ENCODE measurements around the gene P3H4.
"Not testable (repeated sequence)": the region's sequence is repeated elsewhere in the genome, so short reads cannot be mapped to it uniquely, and the experiment has no call there.

P3H4 gene

DNA sequence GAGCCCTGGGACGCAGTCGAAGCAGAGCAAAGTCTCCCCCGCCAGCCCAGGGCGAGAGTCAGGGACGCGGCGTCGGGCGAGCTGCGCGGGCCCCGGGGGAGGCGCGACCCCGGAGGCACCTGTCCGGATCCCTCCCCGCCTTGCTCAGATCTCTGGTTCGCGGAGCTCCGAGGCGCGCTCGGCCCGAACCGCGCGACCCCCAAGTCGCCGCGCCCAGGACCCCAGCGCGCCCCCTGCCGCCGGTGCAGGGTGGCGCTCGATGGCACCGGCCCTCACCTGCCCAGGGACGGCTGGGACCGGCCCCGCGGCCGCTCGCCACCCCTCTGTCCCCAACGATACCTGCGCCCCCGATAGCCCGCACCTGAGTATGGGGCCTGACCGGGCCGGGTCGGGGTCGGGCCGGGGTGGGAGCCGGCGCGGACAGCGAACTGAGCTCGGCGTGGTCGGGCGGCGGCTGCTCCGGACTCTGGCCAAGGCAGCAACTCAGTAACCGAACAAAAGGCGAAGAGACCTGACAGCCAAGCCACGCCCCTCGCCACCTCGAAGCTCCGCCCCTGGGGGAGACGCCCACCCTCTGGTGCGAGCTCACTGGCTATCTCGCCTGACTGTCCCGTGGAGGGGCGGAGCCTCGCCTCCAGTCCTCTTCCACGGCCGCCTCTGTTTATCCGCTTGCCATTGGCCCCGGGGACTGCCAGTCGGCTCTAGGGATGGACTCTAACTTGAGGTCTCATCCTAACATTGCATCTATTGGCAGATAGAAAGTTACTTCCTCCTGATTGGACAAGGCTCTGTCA is 25.3 kb downstream of the P3H4 start, which contains the start of gene JUP:
Gene JUP (minus strand): TSS at position 485 of the 794 bp plus-strand sequence. CDS start 14,857 bp downstream, outside the sequence.
- no peaks in the 10 kb centered on the region for H3K79me2 ChIP-seq (ENCODE audit: control insufficient read depth, insufficient read depth, low read length, unreplicated experiment)
- H3K4me1 ChIP-seq (ENCODE audit: control insufficient read depth, insufficient read depth, low read length, unreplicated experiment) = no peaks in the 10 kb centered on the region
- H3K27me3 ChIP-seq (ENCODE audit: insufficient read depth, low read length) = peaks cover 20% of the 10 kb centered on the region
- H3K27ac ChIP-seq (ENCODE audit: low read depth, low read length) = no peak within 1 kb of the TSS
- peak within 1 kb of the TSS; percentile 60 for H3K4me3 ChIP-seq (ENCODE audit: low read depth, low read length)
- H3K36me3 ChIP-seq (ENCODE audit: insufficient read depth, low read length) = no peaks in the 10 kb centered on the region
- no peak within 1 kb of the TSS for H2AFZ ChIP-seq (ENCODE audit: low read length, unreplicated experiment)

DNA sequence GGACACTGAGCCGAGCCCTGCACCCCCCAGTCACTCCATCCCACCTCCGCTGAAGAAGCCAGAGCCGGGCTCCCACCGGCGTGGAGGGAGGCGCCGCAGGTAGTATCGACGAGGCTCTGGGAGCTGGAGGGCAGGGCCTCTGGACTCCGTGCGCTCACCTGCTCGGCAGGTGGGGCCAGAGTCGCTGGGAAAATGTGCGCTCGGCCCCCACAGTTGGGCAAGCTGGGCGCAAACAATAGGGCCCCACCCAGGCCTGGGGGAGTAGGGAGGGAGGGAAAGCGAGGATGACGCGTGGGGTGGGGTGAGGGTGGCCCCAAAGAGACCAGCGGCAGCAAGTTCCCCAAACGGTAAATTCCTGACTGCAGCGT is 25.9 kb downstream of the P3H4 start:
- Histone ChIP-seq H3K79me2 (ENCODE audit: control insufficient read depth, insufficient read depth, low read length, unreplicated experiment) (no peaks in the 10 kb centered on the region), H2AFZ (ENCODE audit: low read length, unreplicated experiment) (no peak overlapping the region), H3K4me1 (ENCODE audit: control insufficient read depth, insufficient read depth, low read length, unreplicated experiment) (no peaks in the 10 kb centered on the region), H3K36me3 (ENCODE audit: insufficient read depth, low read length) (no peaks in the 10 kb centered on the region), H3K27me3 (ENCODE audit: insufficient read depth, low read length) (peaks cover 20% of the 10 kb centered on the region), H3K27ac (ENCODE audit: low read depth, low read length) (no peak overlapping the region), H3K4me3 (ENCODE audit: low read depth, low read length) (peak overlapping the region; percentile 60)

DNA sequence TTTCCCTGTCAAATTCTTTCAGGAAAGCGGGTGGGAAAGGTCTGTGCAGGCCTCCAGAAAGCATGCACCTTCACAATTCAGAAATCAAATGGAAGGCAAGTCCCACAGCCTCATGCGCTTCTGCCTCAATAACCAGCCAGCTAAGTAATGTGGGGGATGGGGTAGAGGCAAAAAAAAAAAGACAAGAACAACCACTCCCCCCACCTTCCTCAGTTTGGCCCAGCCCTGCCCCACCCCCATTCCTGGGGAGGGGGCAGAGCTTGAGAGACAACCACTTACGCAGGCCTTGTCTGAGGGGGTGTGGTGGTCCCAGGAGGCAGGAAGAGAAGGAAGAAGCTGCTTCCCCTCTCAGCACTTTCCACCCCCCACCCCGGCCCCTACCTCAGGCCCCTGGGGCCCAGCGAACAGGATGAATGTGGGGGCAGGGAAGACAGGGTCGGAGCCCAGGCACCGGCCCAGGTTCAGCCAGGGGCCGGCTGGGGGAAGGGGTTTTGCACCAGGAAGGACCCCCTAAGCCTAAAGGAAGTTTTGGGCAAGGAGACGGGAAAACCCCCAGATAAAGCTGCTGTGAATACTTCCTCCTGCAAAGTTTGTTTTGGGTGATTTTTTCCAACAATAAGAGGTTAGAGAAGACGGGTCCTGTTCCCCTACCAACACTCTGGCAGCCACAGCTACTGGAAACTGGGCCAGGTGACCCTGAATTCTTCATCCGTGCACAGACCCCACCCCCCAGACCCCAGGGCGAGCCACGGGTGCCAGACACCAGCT is 26.5 kb downstream of the P3H4 start:
- Histone ChIP-seq H3K4me3 (ENCODE audit: low read depth, low read length) (peak overlapping the region; percentile 60; the same call in 1 of the 2 replicates), H2AFZ (ENCODE audit: low read length, unreplicated experiment) (no peak overlapping the region), H3K36me3 (ENCODE audit: insufficient read depth, low read length) (no peaks in the 10 kb centered on the region), H3K4me1 (ENCODE audit: control insufficient read depth, insufficient read depth, low read length, unreplicated experiment) (no peaks in the 10 kb centered on the region), H3K27ac (ENCODE audit: low read depth, low read length) (no peak overlapping the region), H3K79me2 (ENCODE audit: control insufficient read depth, insufficient read depth, low read length, unreplicated experiment) (no peaks in the 10 kb centered on the region), H3K27me3 (ENCODE audit: insufficient read depth, low read length) (peaks cover 20% of the 10 kb centered on the region)

DNA sequence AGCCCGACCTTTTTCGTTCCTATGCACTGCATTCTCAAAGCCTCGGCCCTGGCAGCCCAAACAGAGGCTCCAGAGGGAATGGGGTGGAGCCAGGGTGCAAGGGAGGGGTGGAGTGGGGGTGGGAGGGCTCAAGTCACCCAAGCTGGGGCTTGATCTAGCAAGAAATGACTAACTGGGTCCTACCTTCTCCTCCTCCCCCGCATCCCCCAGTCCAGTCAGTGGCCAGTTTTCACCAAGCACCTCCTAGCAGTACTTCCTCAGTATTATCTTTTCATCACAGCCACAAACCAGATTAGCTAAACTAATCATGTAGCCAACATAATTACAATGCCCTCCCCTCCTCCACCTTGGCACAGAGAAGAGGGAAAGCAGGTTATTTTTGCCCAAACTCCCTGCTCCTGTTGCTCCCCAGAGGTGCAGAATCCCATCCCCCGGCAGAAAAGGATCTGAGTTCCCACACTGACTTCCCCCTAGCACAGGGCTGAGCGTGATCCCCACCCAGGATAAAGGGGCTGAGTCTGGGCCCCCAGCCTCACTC is 27.5 kb downstream of the P3H4 start:
- H3K4me3 ChIP-seq (ENCODE audit: low read depth, low read length) = no peak overlapping the region
- H3K4me1 ChIP-seq (ENCODE audit: control insufficient read depth, insufficient read depth, low read length, unreplicated experiment) = no peaks in the 10 kb centered on the region
- no peak overlapping the region for H2AFZ ChIP-seq (ENCODE audit: low read length, unreplicated experiment)
- H3K36me3 ChIP-seq (ENCODE audit: insufficient read depth, low read length) = no peaks in the 10 kb centered on the region
- no peak overlapping the region for H3K27ac ChIP-seq (ENCODE audit: low read depth, low read length)
- peaks cover 20% of the 10 kb centered on the region for H3K27me3 ChIP-seq (ENCODE audit: insufficient read depth, low read length)
- no peaks in the 10 kb centered on the region for H3K79me2 ChIP-seq (ENCODE audit: control insufficient read depth, insufficient read depth, low read length, unreplicated experiment)

DNA sequence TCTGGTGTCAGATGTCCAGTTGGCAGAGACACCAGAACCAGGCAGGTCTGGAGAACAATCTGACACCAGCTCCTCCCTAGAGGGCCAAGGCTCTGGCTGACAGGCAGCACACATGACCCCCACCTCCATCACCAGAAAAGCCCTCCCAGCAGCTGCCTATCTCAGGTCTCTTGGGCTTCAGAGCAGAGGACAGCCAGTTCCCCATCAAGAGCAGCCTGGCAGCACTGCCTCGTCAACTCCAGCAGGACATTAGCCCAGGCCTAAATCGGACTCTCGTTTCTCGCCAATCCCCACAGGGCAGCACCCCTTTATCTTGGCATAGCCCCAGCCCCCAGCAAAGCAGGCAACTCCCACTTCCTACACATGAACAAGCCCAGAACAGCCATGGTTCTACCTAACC is 29.6 kb downstream of the P3H4 start:
- no peak overlapping the region for H3K27ac ChIP-seq (ENCODE audit: low read depth, low read length)
- H3K4me1 ChIP-seq (ENCODE audit: control insufficient read depth, insufficient read depth, low read length, unreplicated experiment) = peaks cover 11% of the 10 kb centered on the region

DNA sequence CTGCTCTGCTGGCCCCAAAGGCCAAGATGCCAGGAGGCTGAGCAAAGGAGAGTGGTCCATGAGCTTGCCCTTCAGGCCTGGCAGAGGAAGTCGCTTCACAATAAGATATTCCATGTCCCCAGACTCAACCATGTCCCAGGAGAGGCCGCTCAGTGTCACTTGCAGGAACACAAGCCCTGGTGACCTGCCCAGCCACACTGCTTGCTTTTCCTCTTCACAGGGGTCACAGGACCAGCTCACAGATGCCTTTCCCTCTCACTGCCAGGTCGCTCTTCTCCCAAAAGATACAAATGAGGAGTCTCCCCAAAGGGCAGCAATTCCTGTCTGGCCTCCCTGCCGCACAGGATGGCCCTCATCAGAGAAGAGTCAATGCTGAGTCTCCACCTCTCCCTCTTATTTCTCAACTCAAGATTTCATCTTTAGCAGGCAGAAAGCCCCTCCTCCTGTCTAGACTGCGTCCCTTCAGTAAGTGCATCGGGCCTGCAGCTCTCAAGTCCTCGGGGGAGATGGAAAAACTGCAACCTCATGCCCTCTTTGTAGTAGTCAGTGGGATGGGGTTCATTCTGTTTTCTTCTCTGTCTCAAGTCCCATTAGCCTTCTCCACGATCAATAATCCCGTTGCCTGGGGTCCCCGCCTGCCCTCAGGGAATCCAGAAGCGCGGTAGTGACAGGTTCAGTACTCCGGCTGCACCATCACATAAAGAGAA is 30.2 kb downstream of the P3H4 start:
- H3K79me2 ChIP-seq (ENCODE audit: control insufficient read depth, insufficient read depth, low read length, unreplicated experiment) = no peaks in the 10 kb centered on the region

More for the DNA sequence above, 29.6 kb downstream of the P3H4 start:
- Histone ChIP-seq H2AFZ (ENCODE audit: low read length, unreplicated experiment) (no peak overlapping the region), H3K36me3 (ENCODE audit: insufficient read depth, low read length) (no peaks in the 10 kb centered on the region), H3K79me2 (ENCODE audit: control insufficient read depth, insufficient read depth, low read length, unreplicated experiment) (no peaks in the 10 kb centered on the region), H3K4me3 (ENCODE audit: low read depth, low read length) (no peak overlapping the region), H3K27me3 (ENCODE audit: insufficient read depth, low read length) (peaks cover 17% of the 10 kb centered on the region)

DNA sequence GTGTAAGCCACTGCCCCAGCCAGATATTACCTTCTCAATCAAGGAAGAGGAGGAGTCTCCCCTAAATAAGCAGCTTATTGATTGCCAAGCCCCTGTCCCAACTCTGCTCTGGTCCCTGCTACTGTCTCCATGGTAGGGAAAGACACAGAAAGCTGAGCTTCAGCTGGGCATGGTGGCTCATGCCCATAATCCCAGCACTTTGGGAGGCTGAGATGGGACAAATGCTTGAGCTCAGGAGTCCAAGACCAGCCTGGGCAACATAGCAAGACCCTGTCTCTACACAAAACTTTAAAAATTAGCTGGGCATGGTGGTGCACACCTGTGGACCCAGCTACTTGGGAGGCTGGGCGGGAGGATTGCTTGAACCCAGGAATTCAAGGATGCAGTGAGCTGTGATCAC is 31.8 kb downstream of the P3H4 start:
- Histone ChIP-seq H3K36me3 (ENCODE audit: insufficient read depth, low read length) (no peaks in the 10 kb centered on the region), H3K79me2 (ENCODE audit: control insufficient read depth, insufficient read depth, low read length, unreplicated experiment) (no peaks in the 10 kb centered on the region), H3K27me3 (ENCODE audit: insufficient read depth, low read length) (no peaks in the 10 kb centered on the region), H3K4me3 (ENCODE audit: low read depth, low read length) (no peak overlapping the region), H2AFZ (ENCODE audit: low read length, unreplicated experiment) (no peak overlapping the region), H3K4me1 (ENCODE audit: control insufficient read depth, insufficient read depth, low read length, unreplicated experiment) (peaks cover 14% of the 10 kb centered on the region), H3K27ac (ENCODE audit: low read depth, low read length) (no peak overlapping the region)

More for the DNA sequence above, 30.2 kb downstream of the P3H4 start:
- H3K36me3 ChIP-seq (ENCODE audit: insufficient read depth, low read length) = no peaks in the 10 kb centered on the region
- no peak overlapping the region for H3K4me3 ChIP-seq (ENCODE audit: low read depth, low read length)
- H2AFZ ChIP-seq (ENCODE audit: low read length, unreplicated experiment) = no peak overlapping the region
- H3K27me3 ChIP-seq (ENCODE audit: insufficient read depth, low read length) = peaks cover 14% of the 10 kb centered on the region
- no peak overlapping the region for H3K27ac ChIP-seq (ENCODE audit: low read depth, low read length)
- H3K4me1 ChIP-seq (ENCODE audit: control insufficient read depth, insufficient read depth, low read length, unreplicated experiment) = peaks cover 14% of the 10 kb centered on the region

GRCh38 chr17:41777574-41778188 is 34.1 kb downstream of the P3H4 start:
- Histone ChIP-seq H3K4me3 (ENCODE audit: low read depth, low read length) (no peak overlapping the region), H3K4me1 (ENCODE audit: control insufficient read depth, insufficient read depth, low read length, unreplicated experiment) (peaks cover 14% of the 10 kb centered on the region), H3K79me2 (ENCODE audit: control insufficient read depth, insufficient read depth, low read length, unreplicated experiment) (no peaks in the 10 kb centered on the region), H3K27me3 (ENCODE audit: insufficient read depth, low read length) (no peaks in the 10 kb centered on the region), H3K36me3 (ENCODE audit: insufficient read depth, low read length) (no peaks in the 10 kb centered on the region), H2AFZ (ENCODE audit: low read length, unreplicated experiment) (peak overlapping the region; percentile 9), H3K27ac (ENCODE audit: low read depth, low read length) (peak overlapping the region; percentile 80)

DNA sequence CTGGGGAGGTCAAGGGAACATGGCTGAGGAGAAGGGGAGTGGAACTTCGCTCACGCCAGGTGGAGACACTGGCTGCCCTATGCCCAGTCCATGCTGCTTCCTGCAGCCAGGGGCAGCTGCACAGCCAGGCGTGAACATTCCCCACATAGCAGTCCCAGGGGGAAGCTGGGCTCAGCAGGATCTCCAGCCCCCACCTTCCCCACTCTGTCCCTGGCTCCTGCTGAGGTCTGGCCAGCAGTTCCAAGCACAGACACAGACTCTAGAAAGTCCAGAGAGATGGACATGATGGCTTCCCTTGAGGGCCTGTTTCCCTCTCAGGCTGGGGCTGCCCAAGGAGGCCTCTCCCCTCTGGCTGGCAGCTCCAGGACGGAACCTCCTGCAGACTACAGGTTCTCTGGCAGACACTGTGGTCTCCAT is 34.6 kb downstream of the P3H4 start:
- H3K4me3 ChIP-seq (ENCODE audit: low read depth, low read length) = no peak overlapping the region
- peaks cover 14% of the 10 kb centered on the region for H3K4me1 ChIP-seq (ENCODE audit: control insufficient read depth, insufficient read depth, low read length, unreplicated experiment)
- no peaks in the 10 kb centered on the region for H3K36me3 ChIP-seq (ENCODE audit: insufficient read depth, low read length)
- H3K27ac ChIP-seq (ENCODE audit: low read depth, low read length) = peak overlapping the region; percentile 80
- H3K27me3 ChIP-seq (ENCODE audit: insufficient read depth, low read length) = no peaks in the 10 kb centered on the region
- no peaks in the 10 kb centered on the region for H3K79me2 ChIP-seq (ENCODE audit: control insufficient read depth, insufficient read depth, low read length, unreplicated experiment)
- H2AFZ ChIP-seq (ENCODE audit: low read length, unreplicated experiment) = peak overlapping the region; percentile 9

DNA sequence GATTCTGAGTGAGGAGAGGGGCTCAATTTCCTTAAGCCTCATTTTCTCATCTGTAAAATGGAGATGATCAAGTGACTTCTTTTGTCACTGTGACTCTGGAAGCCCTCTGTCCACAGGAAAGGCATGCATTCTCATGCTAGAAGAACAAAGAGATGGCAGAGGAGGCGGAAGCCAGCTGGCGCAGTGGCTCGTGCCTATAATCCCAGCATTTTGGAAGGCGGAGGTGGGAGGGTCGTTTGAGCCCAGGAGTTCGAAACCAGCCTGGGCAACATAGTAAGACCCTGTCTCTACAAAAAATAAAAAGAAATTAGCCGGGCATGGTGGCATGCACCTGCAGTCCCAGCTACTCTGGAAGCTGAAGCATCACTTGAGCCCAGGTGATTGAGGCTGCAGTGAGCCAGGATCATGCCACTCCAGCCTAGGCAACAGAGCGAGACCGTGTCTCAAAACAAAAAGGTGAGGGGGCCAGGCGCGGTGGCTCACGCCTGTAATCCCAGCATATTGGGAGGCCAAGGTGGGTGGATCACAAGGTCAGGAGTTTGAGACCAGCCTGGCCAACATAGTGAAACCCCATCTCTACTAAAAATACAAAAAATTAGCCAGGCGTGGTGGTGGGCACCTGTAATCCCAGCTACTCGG is 35.4 kb downstream of the P3H4 start:
- H3K79me2 ChIP-seq (ENCODE audit: control insufficient read depth, insufficient read depth, low read length, unreplicated experiment); H2AFZ ChIP-seq (ENCODE audit: low read length, unreplicated experiment); H3K27ac ChIP-seq (ENCODE audit: low read depth, low read length); H3K27me3 ChIP-seq (ENCODE audit: insufficient read depth, low read length); H3K4me3 ChIP-seq (ENCODE audit: low read depth, low read length); H3K36me3 ChIP-seq (ENCODE audit: insufficient read depth, low read length): not testable (repeated sequence)
- H3K4me1 ChIP-seq (ENCODE audit: control insufficient read depth, insufficient read depth, low read length, unreplicated experiment) = peaks cover 14% of the 10 kb centered on the region
